HG03066 (cell line): Measurements from ENCODE around the gene FRMD4A.

Source experiments
- ATAC-seq: cut with Tn5 transposase; IDR thresholded peaks from one replicate; pipeline ENCODE4 v1.9.1; 2021; ENCODE audit warnings: low read depth; ENCODE audit not compliant: unreplicated experiment

The FRMD4A gene

GRCh38 chr10:13673156-13673555, 657.6 kb downstream of the FRMD4A start:
- ATAC-seq: no peak

DNA sequence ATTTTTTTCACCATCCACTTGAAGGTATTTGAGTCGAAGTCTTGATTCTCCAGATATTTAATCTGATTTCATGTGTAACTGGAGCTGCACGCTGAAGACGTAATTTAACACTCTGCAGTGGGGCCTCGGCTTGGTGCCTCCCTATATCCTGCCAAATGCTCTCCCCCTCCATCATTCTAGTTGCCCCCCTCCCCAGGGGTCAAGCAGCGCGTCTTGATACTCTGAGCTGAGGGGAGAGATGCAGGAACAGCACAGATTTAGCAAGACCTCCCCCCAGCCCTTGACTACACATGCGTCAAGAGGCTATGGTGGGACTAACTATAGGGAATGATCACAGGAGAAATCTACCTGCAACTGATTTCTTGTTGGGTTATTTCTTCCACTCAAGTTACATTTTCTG, 658.2 kb downstream of the FRMD4A start:
- no peak for ATAC-seq

DNA sequence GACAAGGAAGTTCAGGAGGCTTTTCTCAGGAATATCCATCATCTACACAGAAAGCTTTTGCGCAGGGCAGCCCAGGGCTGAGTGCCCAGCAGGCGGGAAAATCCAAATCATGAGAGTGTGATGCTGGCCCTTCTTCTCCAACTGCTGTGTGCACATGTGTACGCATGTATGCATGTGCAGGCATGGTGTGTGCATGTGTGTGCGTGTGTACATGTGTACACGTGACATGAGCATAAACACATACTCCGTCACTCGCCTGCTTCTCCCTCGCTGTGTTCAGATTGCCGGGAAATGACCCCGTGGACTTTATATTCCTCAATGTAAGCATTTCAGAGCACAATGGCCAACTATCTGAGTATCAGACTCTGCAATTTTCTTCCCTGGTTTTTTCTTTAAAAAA, 658.8 kb downstream of the FRMD4A start:
- no peak for ATAC-seq

- no peak for ATAC-seq
Measured at GRCh38 chr10:13670311-13670710, 660.4 kb downstream of the FRMD4A start.

GRCh38 chr10:13669901-13670300, 660.8 kb downstream of the FRMD4A start:
- no peak for ATAC-seq

DNA sequence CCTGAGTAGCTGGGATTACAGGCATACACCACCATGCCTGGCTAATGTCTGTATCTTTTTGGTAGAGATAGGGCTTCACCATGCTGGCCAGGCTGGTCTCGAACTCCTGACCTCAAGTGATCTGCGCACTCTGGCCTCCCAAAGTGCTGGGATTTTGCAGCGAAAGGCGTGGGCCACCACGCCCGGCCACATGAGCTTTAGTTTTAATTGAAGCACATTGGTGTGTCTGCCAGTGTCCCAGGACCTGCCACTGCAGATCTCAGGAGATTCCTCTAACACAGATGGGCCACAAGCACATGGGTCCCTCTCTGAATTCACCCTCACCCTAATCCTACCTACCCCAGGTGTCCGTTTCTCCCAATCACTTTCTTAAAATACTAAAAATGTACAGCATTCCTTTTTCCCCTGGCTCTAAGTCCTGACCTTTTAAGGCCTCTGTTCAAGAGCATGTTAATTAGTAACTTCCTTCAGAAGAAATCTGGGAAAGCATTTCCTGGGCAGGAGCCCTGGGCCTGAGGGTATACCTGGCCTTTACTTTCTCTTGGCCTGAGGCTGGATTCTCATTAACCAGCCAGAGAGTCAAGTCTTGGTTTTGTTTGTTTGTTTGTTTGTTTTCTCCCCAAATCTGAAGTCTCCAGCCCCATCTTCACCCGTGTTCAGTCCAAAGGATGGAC, 661.4 kb downstream of the FRMD4A start:
- ATAC-seq: no peak

DNA sequence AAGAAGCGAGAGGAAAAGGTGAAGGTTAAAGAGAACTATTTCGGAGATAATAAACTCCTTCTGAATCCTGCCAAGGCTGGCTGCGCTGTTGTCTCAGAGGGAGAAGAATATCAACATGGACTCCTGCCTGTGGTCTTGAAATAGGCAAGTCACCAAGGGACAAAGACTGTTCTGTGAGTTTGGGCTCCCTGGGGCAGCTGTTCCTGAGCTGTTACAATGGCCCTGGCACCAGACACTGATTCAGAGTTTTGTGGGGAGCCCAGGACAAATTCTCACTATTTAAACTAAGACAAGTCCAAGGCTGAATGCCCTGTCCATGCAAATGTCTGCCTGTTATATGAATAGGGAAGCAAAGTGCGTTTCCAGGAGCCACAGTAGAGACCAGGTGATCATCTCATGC, 662.6 kb downstream of the FRMD4A start:
- ATAC-seq: no peak

- ATAC-seq: no peak
Measured at GRCh38 chr10:13665516-13666262, 665.0 kb downstream of the FRMD4A start.

DNA sequence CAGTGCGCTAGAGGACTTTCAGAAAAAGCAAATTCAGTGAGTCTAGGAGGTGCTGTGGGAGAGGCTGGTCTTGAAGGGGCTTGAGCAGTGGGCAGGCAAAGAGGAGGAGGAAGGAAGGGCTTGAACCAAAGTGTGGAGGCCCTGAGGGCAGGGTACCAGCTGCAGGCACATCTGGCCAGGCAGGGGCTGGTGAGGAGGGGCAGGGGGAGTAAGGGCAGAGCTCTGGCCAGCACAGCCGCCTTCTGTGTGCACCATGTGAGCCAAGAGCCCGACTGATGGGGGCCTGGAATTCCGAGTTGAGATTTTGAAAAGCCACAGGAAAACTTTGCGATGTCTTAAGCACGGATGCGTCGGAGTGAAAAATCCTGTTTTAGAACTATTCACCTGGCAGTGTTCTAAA, 669.5 kb downstream of the FRMD4A start:
- ATAC-seq: no peak

DNA sequence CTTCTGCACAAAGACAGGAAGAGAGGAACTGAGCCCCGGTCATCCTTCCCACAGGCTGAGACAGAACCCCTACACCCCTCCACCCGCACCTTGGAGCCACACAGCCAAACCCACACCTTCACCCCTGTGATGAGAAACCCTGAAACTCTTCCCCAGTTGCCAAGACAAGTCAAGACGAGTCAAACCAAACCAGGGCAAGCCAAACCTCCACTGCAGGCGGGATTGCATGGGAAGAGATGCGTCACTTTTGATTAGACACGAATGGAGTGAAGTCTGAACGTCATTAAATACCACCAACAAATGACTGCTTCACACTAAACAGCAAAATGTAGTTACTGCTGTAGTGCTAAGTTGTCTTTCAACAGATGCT, 670.2 kb downstream of the FRMD4A start:
- ATAC-seq: no peak

DNA sequence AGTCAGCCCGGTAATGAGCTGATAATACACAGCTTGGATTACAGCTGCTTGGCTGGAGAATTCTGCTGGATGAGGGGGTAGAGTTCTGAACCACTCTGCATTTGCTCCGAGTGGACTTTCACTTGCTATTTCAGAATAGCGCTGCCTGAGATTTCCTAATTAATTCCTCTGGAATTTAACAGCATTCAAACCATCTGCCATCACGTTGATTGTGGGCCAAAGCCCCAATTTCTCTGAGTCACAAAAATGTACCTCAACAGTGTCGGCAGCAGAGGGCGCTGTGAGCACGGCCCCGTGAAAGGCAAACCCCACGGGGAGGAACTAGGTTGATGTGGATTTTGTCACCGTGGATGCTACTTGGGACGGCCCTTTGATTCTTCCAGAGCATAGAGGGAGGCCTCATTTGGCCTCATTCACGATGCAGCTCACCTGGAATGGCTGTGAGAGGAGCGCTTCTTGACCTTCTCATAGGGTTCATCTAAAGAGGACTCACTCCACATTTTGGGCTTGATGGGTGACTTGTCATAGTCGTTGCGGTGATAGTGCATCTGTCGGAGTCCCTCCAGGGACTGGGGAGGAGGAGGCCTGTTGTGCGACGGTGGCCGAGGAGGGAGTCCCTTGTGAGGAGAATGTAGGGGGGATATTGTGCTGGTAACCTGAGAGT, 670.7 kb downstream of the FRMD4A start:
- no peak for ATAC-seq

DNA sequence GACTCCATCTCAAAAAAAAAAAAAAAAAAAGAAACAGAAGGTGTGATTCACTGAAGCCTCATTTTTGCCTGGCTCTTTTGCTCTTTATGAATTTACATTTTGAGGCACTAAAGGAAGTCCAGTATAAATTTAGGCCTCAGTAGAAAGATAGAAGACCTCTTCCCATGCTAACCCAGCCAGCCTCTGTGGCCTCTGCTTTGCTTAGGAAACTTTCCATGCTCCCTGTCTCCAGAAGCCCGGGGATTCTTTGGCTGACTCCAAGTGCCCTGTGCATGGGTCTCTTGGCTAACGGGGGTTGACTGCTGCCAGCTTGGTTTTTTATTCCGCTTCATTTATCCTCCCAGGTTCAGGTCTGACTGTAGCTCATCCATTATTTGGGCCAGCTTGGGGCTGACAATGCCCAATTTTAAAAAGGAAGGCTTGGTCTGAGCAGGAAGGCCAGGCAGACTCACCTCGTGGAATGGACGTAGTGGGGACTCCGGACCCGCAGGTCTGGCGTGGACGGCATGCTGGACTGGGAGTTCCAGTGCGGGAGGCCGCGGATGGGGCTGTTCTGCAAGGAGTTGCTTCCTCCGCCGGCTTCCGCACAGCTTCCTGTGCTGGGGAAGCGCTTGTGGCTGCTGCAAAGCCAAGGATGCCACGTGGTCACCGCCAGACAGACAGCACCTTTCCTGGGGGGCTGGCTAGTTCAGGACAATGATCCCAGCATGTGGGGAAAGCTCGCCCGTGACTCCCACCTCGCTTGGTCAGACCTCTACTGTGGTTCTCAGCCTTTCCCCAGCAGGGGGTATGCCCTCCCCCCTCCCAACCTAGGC, 671.6 kb downstream of the FRMD4A start:
- ATAC-seq: no peak

- ATAC-seq: no peak
Measured at GRCh38 chr10:13658264-13658663, 672.5 kb downstream of the FRMD4A start.

DNA sequence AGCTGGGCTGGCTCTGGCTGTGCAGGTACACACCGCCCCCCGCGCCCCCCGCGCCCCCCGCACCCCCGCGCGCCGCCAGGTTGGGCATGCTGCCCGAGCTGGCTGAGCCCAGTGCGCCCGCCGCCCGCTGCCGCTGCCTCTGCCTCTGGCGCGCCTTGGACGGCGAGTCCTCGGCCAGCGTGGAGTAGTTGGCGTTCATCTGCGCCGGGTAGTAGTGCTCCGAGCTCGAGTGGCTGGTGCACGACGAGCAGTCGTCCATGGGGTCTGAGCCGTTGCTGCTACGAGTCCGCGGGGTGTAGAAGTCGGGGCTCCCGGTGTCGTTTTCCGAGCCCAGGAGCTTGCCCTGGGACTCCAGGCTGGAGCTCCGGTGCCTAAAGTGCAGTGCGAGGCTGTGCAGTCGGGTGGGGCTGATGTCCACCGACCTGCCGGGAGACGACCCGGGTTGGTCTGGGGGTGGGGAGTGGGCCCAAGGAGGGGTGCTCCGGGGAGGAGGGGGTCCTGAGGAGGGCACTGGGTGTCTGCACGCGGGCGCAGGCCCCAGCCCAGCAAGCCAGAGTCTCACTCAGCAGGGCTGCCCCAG, 673.5 kb downstream of the FRMD4A start:
- no peak for ATAC-seq

GRCh38 chr10:13656337-13657100, 674.2 kb downstream of the FRMD4A start:
- ATAC-seq: no peak

GRCh38 chr10:13654846-13655245, 675.9 kb downstream of the FRMD4A start:
- no peak for ATAC-seq

DNA sequence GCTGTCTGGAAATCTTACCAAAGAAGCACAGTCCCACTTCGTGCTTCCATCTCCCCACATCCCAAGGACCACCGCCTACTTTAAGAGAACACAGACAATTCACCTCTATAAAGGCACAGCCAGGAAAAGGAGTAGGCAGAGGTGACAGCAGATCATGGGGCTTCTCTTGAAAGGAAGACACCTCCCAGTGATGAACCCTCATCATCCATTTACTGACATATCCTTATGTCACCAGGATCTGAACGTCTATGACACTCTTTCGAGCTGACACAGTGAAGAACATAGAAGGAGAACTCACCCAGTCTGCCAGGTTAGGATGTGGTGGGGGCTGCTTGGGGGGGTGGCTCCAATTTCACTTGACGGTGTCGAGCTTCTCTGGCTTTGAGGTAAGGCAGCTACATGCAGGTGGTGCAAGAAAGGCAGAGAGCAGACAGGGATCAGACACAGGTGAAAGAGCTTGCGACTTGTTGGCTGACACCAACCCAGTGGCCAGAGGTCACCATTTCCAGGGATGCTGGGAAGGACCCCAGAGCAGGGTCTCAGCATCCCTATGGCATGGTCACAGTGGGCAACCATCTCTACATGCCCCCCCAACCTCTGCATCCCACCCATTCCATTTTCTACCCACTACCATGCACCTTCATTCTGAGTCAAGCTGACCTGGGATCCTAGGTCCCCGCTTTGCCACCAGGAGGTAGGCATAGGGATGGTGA, 676.5 kb downstream of the FRMD4A start:
- no peak for ATAC-seq

DNA sequence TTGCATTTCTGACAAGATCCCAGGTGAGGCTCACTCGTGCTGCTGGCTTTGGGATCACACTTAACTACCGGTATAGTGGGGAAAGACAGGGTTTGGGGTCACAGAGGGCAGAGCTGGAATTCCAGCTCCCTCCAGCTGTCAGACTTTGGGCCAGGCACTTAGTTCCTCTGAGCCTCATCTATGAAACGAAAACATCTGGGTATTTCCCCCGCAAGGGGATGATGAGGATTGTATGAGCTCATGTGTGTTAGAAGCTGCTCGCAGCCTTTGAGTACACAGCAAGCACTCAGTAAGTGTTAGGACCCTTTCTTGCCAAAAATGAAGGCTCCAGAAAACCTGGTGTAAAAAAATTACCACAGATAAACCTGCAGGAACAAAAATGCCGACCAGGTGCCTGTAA, 677.9 kb downstream of the FRMD4A start:
- ATAC-seq: no peak

- ATAC-seq: no peak
Measured at GRCh38 chr10:13651969-13652720, 678.6 kb downstream of the FRMD4A start.
